ENCODE measurements around the gene AUTS2.

The AUTS2 gene

GRCh38 chr7:69687739-69688433, 89.6 kb downstream of the AUTS2 start:
- H3K4me3 ChIP-seq (ENCODE audit: low read depth, low read length), result no peak overlapping the region
- TF ChIP-seq, protein P1, sequence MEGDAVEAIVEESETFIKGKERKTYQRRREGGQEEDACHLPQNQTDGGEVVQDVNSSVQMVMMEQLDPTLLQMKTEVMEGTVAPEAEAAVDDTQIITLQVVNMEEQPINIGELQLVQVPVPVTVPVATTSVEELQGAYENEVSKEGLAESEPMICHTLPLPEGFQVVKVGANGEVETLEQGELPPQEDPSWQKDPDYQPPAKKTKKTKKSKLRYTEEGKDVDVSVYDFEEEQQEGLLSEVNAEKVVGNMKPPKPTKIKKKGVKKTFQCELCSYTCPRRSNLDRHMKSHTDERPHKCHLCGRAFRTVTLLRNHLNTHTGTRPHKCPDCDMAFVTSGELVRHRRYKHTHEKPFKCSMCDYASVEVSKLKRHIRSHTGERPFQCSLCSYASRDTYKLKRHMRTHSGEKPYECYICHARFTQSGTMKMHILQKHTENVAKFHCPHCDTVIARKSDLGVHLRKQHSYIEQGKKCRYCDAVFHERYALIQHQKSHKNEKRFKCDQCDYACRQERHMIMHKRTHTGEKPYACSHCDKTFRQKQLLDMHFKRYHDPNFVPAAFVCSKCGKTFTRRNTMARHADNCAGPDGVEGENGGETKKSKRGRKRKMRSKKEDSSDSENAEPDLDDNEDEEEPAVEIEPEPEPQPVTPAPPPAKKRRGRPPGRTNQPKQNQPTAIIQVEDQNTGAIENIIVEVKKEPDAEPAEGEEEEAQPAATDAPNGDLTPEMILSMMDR (IDR thresholded peaks at IDR 0.05; ENCODE audit: low read depth, low read length), result no peak

- TF ChIP-seq, protein P1 (IDR thresholded peaks at IDR 0.05; ENCODE audit: low read depth, low read length), result no peak
These were observed 92.1 kb downstream of the AUTS2 start for GRCh38 chr7:69690329-69690728.

DNA sequence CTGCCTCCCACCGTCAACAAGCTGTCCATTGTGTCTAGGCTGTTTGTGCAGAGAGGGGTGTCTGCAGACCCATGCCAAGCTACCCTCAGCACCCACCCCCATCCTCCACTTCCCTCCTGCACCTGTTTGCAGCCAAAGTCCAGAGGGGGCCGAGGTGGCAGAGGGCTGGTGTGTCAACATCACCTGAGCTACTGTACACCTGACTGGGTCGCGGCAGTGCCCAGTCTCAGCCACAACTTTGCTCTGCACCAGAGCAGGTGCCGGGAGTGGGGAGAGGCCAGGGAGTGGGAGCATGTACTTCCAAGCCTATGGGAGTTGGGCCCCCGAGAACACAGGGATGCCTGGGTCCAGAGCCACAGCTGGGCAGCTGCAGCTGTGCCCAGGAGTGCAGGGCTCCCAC, 93.1 kb downstream of the AUTS2 start:
- TF ChIP-seq, protein P1 (IDR thresholded peaks at IDR 0.05; ENCODE audit: low read depth, low read length), result no peak
- no peak overlapping the region for H3K4me3 ChIP-seq (ENCODE audit: low read depth, low read length)

More at GRCh38 chr7:69690329-69690728, 92.1 kb downstream of the AUTS2 start:
- H3K4me3 ChIP-seq (ENCODE audit: low read depth, low read length), result no peak overlapping the region

DNA sequence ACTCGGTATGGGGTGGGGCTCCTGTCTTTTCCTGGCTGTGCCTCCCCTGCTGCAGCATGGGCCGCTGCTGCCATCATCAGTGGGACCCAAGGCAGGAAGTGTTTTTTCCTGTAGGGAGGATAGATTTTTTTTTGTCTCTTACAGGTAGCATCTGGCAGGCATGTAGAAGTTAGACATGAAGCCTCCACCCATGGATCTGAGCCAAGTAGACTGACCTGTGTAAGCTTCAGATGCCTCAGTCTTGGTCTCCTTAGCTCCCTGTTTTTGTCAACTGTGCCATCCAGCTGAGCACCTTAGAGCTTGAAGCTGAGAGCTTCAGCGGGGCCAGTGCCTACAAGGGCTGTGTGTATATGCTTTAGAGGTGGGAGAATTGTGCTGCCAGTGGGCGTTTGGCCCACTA, 93.5 kb downstream of the AUTS2 start:
- H3K4me3 ChIP-seq (ENCODE audit: low read depth, low read length), result no peak overlapping the region
- TF ChIP-seq, protein P1 (IDR thresholded peaks at IDR 0.05; ENCODE audit: low read depth, low read length), result no peak

DNA sequence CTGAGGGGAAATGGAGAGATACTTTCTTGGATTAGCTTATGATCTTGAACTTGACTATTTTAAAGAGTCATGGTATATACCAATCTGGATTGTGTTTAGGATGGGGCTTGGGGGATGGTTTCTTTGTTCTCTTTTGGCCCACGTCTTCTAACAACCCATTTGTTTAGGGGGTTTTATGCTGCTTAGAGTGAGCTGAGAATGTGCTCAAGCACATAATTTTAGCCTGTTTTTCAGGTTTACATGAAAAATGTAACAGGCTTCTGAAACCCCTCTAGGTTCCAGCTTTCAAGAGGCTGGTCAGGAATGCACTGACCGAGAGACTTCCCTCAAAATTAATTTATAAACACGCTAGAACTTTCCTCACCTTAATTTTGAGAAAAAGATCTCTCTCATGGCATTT, 94.3 kb downstream of the AUTS2 start:
- no peak overlapping the region for H3K4me3 ChIP-seq (ENCODE audit: low read depth, low read length)
- TF ChIP-seq, protein P1 (IDR thresholded peaks at IDR 0.05; ENCODE audit: low read depth, low read length), result no peak

- TF ChIP-seq, protein P1 (IDR thresholded peaks at IDR 0.05; ENCODE audit: low read depth, low read length), result no peak
- H3K4me3 ChIP-seq (ENCODE audit: low read depth, low read length), result no peak overlapping the region
These were observed 94.8 kb downstream of the AUTS2 start for GRCh38 chr7:69693042-69693441.

GRCh38 chr7:69696054-69696591, 97.8 kb downstream of the AUTS2 start:
- H3K4me3 ChIP-seq (ENCODE audit: low read depth, low read length), result no peak overlapping the region
- TF ChIP-seq, protein P1 (IDR thresholded peaks at IDR 0.05; ENCODE audit: low read depth, low read length), result no peak
